Hepatocyte (in vitro differentiated cells): Measurements from ENCODE around the gene SLC15A4.

Experiments used
- EZH2 ChIP-seq: fragments of 200-600 bp; sonication (generic); IDR thresholded peaks from 2 replicates; pipeline ENCODE4 v1.6.1; 2016; ENCODE audit warnings: antibody characterized with exemption, mild to moderate bottlenecking, borderline replicate concordance
- EZH2phosphoT487 ChIP-seq: fragments of 200-600 bp; sonication (generic); IDR thresholded peaks from one replicate; pipeline ENCODE4 v1.6.1; 2018; ENCODE audit warnings: antibody characterized with exemption, mild to moderate bottlenecking, low read depth, moderate library complexity; ENCODE audit not compliant: unreplicated experiment, severe bottlenecking
- TF ChIP-seq, protein P1 (sequence below): fragments of 200-600 bp; sonication (generic); IDR thresholded peaks from 2 replicates; pipeline ENCODE4 v1.5.1; 2016; ENCODE audit warnings: antibody characterized with exemption, mild to moderate bottlenecking; ENCODE audit not compliant: poor library complexity

DNA sequence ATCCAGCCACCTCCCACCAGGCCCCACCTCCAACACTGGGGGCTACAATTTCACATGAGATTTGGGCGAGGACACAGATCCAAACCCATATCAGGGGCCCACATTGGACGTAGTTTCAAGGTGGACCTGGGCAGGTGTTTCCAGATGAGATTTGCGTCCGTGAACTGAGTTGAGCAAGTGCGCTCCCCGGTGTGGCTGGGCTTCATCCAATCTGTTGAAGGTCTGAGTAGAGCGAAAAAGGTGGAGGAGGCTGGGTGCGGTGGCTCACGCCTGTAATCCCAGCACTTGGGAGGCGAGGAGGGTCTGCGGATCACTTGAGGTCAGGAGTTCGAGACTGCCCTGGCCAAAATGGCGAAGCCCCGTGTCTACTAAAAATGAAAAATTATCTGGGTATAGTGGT is 24.6 kb upstream of the SLC15A4 start:
- TF ChIP-seq, protein P1, sequence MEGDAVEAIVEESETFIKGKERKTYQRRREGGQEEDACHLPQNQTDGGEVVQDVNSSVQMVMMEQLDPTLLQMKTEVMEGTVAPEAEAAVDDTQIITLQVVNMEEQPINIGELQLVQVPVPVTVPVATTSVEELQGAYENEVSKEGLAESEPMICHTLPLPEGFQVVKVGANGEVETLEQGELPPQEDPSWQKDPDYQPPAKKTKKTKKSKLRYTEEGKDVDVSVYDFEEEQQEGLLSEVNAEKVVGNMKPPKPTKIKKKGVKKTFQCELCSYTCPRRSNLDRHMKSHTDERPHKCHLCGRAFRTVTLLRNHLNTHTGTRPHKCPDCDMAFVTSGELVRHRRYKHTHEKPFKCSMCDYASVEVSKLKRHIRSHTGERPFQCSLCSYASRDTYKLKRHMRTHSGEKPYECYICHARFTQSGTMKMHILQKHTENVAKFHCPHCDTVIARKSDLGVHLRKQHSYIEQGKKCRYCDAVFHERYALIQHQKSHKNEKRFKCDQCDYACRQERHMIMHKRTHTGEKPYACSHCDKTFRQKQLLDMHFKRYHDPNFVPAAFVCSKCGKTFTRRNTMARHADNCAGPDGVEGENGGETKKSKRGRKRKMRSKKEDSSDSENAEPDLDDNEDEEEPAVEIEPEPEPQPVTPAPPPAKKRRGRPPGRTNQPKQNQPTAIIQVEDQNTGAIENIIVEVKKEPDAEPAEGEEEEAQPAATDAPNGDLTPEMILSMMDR, result no peak
- TF ChIP-seq EZH2, result no peak
- TF ChIP-seq EZH2phosphoT487, result no peak
